Right kidney (tissue), 1 donor: Measurements from ENCODE around the gene SLC39A11.
"Not testable (repeated sequence)": the region's sequence is repeated elsewhere in the genome, so short reads cannot be mapped to it uniquely, and the experiment has no call there.

Source experiments
- DNase-seq: peaks from one replicate; pipeline ENCODE4 v3.0.0-alpha.2; 2016

Gene SLC39A11

GRCh38 chr17:72916991-72917390 is 175.5 kb downstream of the SLC39A11 start:
- no peak for DNase-seq

DNA sequence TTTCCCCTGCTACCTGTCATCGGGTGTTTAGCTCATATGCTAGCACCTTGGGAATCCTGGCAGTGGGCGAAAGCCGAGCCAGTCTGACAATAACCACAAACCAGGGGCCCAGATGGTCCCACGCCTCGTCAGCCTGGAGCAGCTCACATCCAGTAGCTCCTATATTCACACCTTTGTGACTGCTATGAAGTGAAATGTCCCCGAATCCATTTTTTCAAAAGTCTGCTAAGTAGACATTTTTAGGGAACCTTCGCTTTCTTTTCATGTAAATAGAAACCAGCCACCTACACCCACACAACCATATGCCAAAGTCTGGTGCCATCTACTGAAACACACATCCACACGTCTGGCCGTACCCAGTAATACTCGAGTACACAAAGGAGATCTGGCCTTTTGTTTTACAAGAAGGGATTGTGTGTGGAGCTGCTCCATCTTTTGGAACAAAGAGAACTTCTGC is 176.8 kb downstream of the SLC39A11 start:
- DNase-seq, result no peak

GRCh38 chr17:72913142-72913682 is 179.3 kb downstream of the SLC39A11 start:
- no peak for DNase-seq

DNA sequence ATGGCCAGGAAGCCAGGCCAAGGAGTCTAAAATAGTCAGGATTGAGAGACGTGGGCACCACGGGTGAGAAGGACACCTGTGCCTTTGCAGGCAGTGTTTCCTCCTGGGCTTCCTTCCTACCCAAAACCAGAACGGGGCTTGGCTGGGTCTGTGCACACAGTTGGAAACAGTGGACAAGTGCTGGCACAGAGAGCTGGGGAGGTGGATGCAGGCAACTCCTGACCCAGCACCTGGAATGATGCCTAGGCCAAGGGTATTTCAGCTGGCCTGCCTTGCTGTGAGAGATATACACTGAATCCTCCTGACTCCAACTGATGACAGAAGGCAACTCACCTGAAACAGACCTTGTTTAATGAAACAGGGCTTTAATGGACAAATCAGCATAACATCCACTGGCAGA is 186.2 kb downstream of the SLC39A11 start:
- no peak for DNase-seq

DNA sequence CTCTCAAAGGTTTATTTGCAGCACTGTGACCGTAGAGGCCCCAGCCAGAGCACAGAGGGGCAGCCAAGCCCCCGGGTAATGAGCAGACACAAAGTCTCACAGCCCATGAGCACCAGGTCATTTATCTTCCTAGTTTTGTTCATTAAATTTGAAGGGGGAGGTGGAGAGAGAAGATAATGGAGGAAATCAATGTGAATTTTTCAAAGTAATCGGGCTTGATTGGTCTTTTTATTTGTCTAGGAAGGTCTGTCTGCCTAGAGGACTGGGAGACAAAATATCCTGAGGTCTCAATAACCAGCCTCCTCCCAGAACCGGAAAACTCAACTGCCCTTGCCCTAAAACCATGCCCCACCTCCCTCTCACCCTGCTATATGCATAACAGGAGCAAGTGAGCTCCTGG is 189.0 kb downstream of the SLC39A11 start:
- DNase-seq, result peak; percentile 13

DNA sequence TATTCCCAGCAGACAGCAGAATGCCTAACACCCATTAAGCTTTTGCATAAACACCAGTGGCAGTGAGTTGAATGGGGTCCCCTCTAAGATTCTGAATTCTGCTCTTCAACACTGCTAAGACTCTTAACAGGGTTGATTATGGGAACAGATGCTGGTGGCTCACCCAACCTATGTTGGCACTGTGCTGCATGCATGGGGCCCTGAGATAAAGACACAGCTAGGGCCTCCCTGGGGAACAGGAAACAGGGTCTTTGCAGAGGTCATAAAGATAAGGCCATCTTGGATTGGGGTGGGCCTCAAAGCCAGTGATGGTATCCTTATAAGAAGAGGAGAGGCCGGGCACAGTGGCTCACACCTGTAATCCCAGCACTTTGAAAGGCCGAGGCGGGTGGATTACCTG is 190.8 kb downstream of the SLC39A11 start:
- no peak for DNase-seq

DNA sequence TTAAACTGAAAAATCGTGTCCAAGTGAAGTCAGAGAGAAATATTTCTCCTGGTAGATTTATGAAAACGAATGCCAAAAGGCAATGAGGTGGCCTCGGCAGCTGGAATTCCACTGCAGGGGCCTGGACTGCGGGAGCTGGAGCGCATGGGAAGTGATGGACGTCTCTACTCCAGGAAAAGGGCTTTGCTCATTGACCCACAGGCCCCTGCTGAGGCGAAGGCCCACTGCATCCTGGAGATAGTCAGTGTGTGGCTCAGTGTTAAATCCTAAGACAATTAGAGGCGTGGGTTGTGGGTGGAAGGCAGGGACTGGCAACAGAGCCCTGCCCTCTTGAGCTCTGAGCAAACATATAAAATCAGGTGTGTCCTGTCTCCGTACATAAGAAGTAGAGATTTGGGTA is 191.4 kb downstream of the SLC39A11 start:
- peak; percentile 16 for DNase-seq

DNA sequence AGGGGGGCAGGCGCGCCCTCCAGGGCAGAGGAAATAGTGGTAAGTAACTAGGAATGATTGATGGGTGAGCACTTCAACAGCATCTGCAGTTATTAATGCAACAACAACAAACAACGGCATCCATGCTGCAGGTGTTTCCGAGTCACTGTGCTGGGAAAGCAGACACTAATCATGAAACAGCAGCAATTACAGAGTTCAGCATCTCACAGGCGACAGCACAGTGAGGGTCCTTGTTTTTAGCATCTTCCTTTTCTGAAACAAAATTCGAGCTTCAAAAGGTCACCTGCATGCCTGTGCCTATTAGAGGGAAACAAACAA is 191.9 kb downstream of the SLC39A11 start:
- DNase-seq, result no peak

- DNase-seq, result no peak
Measured at GRCh38 chr17:72898725-72899124, 193.8 kb downstream of the SLC39A11 start.

DNA sequence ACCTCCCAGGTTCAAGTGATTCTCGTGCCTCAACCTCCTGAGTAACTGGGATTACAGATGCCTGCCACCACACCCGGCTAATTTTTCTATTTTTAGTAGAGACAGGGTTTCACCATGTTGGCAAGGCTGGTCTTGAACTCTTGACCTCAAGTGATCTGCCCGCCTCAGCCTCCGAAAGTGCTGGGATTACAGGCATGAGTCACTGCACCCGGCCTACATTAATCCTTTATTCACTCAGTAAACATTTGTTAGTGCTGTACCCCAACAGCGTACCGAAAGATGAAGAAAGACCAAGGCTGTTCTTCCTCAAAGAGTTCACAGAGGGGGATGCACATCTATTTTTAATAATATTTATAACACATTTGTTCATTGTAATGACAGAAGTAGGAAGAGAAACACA is 196.2 kb downstream of the SLC39A11 start:
- DNase-seq, result not testable (repeated sequence)

DNA sequence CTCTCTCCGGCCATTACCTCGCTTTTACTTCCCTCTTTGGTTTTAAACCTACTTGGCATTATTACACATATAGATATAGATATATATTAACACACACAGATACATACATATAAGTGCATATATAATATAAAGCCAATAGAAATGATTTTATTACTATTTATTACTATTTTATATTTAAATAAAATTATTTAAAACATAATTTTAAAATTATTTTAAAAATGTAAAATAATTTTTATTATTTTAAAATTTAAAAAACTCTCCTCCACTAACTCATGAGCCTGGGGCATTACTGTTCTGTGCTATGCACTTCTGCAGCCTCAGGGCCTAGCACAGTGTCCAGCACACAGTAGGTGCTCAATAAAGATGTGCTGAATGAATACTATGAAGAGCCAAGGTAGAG is 200.9 kb downstream of the SLC39A11 start:
- no peak for DNase-seq

GRCh38 chr17:72890711-72891110 is 201.8 kb downstream of the SLC39A11 start:
- DNase-seq, result no peak

DNA sequence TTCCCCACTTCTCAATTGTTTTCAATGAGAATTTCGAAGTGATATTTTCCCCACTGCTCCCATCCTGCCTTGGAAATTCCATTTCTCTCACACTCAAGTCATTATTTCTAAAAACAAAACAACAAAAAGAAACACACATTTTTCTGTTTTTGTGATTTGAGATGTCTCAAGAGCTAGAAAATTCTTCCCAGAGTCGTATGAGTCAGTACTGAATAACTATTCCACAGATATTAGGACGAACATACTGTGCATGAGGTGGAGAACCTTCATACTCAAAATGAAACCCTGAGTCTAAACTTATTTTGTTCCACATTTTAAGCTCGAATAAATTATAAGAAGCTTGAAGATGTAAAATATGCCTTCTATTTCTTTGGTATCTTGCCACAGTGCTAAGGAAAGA is 204.6 kb downstream of the SLC39A11 start:
- no peak for DNase-seq

DNA sequence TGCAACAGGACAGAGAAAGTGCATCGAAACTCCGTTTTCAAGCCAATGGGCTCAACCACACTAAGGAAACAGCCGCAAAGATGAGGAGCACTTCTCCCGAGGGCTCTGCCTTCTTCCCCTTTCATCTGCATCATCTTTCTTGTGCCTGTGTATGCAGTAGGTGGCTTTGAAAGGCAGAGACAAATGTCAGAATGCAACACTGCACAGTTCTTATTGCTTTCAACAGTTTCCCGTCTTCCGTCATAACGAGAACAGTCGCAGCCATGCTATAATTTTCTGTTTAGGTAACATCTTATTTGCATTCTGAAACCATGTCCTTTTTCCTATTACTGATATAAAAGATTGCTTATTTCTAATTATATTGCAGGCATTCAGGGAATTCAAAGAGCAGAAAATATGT is 205.2 kb downstream of the SLC39A11 start:
- no peak for DNase-seq

DNA sequence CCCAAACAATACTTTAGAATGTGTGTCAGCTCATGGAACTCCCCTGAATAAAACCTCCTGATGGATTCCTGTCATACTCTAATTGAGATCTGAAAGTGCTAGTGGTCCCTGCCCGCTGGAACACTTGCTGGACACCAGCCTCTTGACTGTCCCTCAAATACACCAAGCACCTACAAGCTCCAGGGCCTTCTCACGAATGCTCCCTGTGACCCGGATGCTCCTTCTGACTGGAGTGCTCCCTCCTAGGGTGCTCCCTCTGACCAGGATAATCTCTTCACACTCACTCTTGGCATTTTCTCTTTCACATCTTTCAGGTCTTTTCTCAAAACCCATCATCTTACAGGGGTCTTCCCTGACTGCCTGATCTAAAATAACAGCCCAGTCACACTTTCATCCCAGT is 205.9 kb downstream of the SLC39A11 start:
- no peak for DNase-seq

DNA sequence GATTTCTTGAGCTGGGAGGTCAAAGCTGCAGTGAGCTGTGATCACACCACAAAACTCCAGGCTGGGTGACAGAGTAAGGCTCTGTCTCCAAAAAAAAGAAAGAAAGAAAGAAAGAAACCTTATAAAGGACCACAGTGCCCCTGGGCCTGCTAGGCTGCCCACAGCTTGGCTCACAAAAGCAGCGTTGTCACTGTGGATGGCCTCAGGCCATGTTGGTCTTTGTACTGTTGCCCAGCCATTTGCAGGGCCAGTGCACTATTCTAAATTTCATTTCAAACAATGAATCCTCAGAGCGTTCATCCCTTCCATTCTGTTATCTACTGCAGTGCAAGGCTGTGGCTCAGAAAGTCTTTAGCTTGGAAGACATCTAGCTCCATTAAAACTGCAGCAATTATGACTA is 208.4 kb downstream of the SLC39A11 start:
- DNase-seq, result no peak

GRCh38 chr17:72883351-72883750 is 209.1 kb downstream of the SLC39A11 start:
- no peak for DNase-seq

- DNase-seq, result no peak
Measured at GRCh38 chr17:72882426-72882825, 210.1 kb downstream of the SLC39A11 start.

- no peak for DNase-seq
Measured at GRCh38 chr17:72879877-72880276, 212.6 kb downstream of the SLC39A11 start.

DNA sequence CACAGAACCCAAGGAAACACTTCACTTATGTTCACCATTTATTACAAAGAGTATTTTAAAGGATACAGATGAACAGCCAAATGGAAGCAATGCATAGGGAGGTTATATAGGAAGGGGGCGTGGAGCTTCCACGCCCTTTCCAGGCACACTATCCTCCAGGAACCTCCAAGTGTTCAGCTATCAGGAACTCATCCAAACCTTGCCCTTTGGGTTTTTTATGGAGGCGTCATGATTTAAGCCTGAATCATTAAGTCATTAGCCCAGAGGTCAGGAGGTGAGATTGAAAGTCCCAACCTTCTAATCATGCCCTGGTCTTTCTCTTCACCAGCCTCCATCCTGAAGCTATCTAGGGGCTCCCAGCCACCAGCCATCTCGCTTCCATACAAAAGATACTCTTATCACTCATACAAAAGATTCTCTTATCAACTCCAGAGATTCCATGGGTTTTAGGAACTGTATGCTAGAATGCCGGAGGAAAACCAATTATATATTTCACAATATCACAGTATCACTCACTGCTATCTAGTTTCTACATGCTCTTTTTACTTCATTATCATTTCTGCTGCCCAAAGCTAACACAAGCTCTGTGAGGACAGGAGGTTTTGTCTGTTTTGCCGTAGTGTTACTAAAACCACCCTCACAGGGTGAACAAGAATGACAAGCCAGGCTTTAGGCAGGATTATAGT is 213.4 kb downstream of the SLC39A11 start:
- DNase-seq, result no peak

- no peak for DNase-seq
Measured at GRCh38 chr17:72877348-72877747, 215.1 kb downstream of the SLC39A11 start.

- no peak for DNase-seq
Measured at GRCh38 chr17:72876413-72876812, 216.1 kb downstream of the SLC39A11 start.

DNA sequence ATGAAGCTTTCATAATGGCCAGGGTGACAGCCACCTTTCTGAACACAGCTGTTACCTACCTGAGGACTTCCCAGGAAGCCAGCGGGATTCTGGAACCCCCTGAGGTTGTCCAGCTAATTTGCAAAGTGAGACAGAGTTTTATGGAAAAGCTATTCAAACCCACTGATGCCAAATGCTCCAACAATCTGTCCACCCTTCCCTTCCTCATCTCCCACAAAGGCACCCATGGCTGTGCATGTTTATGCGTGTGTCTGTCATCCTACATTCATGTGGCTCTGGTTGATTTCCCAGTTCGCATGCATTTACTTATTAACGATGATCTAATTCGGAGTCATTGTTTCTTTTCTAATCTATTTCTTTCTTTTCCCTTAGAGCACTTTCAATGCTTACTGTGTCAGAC is 217.1 kb downstream of the SLC39A11 start:
- no peak for DNase-seq

GRCh38 chr17:72872396-72872795 is 220.1 kb downstream of the SLC39A11 start:
- no peak for DNase-seq
